ENCODE data around the gene KMT2B. TPM values are rescaled to one million over a fixed set of nuclear protein-coding genes. Genes with fewer than 3 reads are reported as not detected.
A peak's percentile ranks its signal among the peaks of the same experiment; 100 is the strongest.
"Not testable (repeated sequence)": the region's sequence is repeated elsewhere in the genome, so short reads cannot be mapped to it uniquely, and the experiment has no call there.

Gene KMT2B
- total RNA-seq, 1 experiment from 2014 or later, result 15.1 TPM

DNA sequence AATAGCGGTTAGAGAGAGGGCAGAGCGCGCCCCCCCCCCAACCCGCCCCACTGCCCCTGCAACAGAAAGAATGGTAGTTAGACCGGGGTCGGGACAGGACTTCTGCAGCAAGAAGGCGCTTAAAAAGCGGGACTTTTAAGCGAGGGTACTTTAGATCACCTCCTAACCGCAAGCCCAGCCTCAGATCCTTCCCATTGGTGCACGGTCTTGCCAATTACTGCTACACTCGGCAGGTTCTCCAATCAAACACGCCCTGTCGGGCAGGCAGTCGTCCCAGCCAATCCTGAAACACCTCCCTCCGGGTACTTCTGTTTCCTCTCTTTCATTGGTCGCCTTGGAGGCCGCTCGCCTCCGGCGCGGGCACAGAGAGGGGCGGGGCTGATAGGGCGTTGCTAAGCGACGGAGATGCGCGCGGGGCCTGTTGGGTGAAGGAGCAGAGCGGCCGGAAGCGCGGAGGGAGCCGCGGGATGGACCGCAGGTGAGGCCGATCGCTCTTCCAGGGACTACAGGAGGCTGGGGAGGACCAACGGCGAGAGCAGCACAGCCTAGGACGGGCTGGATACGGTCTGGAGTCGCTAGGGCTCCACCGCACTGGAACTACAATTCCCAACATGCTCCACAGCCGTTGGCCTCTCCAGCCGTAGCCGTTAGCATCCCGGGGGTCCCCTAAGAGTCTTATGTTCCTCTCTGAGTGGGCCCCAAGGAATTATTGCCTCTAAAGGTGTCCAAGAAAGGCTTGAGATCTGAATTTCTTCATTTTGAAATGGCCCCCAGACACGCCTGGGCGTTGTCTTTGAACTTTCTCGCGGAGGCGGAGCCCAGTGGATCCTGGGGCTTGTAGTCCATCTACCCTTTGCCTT, 40.2 kb downstream of the KMT2B start, which contains the start of gene PROSER3:
Gene PROSER3 (plus strand): TSS at position 428 of the 860 bp plus-strand sequence. CDS start 40 bp downstream, at position 468.
- Histone ChIP-seq H3K4me1 (peaks cover 8% of the 10 kb centered on the region; the same call in 1 of the 2 replicates), H3K27ac (peak within 1 kb of the TSS; percentile 89), H3K9me3 (replicated peaks) (no peaks in the 10 kb centered on the region), H3K27me3 (no peaks in the 10 kb centered on the region), H3K36me3 (peaks cover 16% of the 10 kb centered on the region; the same call in 1 of the 2 replicates), H3K4me3 (peak within 1 kb of the TSS; percentile 91)
- peak; percentile 99 to 100 for DNase-seq

DNA sequence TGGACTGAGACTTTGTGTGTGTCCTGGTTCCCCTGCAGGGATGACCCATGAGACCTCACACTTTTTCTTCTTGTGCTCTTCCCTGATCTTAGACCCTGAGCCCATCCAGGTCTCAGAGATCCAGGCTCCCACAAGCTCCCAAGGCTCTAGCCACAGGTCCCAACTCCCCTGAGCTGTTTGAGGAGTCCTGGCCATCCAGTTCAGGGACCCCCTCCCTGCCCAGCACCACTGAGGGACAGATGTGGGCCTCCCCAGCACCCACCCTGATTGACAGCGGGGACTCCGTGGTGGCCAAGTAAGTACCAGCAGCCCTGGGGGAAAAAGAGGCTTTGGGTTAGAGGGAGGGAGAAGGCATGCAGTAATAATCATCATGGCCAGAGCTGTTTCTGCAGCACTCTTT, 41.9 kb downstream of the KMT2B start:
- Histone ChIP-seq H3K36me3 (peaks cover 17% of the 10 kb centered on the region; the same call in 1 of the 2 replicates), H3K27me3 (no peaks in the 10 kb centered on the region), H3K4me1 (peaks cover 8% of the 10 kb centered on the region; the same call in 1 of the 2 replicates), H3K4me3 (no peak overlapping the region), H3K9me3 (replicated peaks) (no peaks in the 10 kb centered on the region), H3K27ac (no peak overlapping the region)
- no peak for DNase-seq

DNA sequence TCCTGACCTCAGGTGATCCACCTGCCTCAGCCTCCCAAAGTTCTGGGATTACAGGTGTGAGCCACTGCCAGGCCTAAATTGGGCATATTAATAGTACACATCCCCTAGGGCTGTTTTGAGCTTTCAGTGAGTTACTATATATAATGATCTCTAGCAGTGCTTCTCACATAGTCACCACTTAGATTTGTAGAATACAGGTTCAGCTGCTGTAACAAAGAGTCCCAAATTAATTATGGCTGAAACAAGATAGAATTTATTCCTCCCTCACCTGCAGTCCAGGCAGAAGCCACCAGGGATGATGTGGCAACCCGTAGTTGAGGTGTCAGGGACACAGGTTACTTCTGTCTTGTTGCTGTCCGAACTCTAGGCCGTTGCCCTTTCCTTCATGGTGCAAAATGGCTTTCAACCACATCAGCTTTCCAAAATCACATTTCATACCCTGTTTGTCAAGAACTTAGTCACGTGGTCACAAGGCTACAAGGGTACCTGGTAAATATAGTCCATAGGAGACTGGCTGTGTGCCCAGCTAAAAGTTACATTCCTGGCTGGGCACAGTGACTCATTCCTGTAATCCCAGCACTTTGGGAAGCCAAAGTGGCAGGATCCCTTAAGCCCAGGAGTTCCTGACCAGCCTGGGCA, 43.0 kb downstream of the KMT2B start:
- peaks cover 8% of the 10 kb centered on the region; the same call in 1 of the 2 replicates for H3K4me1 ChIP-seq
- no peak overlapping the region for H3K4me3 ChIP-seq
- DNase-seq, result no peak
- peaks cover 17% of the 10 kb centered on the region; the same call in 1 of the 2 replicates for H3K36me3 ChIP-seq
- no peak overlapping the region for H3K27ac ChIP-seq
- no peaks in the 10 kb centered on the region for H3K9me3 ChIP-seq (replicated peaks)
- H3K27me3 ChIP-seq, result no peaks in the 10 kb centered on the region

- no peak overlapping the region for H3K4me3 ChIP-seq
- peaks cover 17% of the 10 kb centered on the region; the same call in 1 of the 2 replicates for H3K36me3 ChIP-seq
- H3K4me1 ChIP-seq, result no peaks in the 10 kb centered on the region
- H3K27me3 ChIP-seq, result no peaks in the 10 kb centered on the region
- H3K27ac ChIP-seq, result no peak overlapping the region
- no peaks in the 10 kb centered on the region for H3K9me3 ChIP-seq (replicated peaks)
- DNase-seq, result no peak
These were observed 46.9 kb downstream of the KMT2B start for GRCh38 chr19:35764432-35765315.

DNA sequence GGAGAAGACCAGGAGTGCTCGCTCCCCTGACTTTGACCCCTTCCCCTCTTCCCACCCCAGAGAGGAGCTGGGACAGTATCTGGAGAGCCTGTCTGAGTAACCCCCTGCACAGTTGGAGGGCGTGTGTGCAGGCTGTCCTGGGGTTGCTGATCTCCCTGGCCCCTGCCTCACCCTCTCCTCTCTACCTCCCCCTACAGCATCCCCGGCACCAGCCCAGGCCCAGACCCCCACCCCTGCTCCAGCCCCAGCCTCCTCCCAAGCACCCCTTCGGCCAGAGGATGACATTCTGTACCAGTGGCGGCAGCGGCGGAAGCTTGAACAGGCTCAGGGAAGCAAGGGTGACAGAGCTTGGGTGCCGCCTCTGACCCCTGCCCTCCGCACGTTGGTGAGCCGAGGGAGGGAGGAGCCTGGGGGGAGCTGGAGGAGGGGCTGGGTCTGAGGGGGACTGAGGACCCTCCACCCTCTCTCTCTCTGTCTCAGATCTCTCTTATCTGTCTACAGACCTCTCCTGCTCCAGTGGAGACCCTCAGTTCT, 48.8 kb downstream of the KMT2B start:
- Histone ChIP-seq H3K4me1 (no peaks in the 10 kb centered on the region), H3K36me3 (peaks cover 5% of the 10 kb centered on the region; the same call in 1 of the 2 replicates), H3K27me3 (no peaks in the 10 kb centered on the region), H3K4me3 (no peak overlapping the region), H3K9me3 (replicated peaks) (no peaks in the 10 kb centered on the region), H3K27ac (no peak overlapping the region)
- no peak for DNase-seq

DNA sequence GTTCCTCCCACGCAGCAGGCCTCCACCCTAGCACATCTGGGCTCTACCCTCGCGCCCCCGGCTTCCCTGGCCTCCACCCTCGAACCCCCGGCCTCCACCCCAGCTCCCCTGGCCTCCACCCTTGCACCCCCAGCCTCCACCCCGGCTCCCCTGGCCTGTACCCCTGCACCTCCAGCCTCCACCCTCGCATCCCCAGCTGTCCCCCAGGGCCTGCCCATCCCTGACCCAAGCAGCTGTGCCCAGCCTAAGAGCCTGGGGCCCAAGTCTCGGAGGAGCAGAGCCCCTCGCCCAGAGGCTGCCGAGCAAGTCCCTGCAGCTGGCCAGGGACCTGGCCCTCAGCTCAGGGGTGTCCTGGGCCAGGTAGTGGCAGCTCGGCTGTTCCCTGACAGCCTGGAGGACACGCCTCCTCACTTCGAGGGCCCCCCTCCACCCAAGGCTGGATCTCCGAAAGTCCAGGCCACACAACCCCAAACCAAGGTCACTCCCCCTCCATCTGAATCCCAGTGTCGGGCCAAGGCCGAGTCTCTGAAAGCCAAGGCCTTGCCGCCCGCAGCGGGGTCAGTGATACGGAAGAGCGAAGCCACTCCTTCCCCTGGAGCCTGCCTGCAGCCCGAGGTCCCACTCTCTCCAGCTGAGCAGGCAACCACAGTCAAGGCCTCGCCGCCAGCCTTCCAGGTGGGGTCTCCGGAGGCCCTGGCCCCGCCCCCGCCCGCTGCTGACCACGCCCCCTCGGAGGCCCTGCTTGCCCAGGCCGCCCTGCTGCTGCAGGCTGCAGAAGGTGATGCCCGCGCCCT, 49.7 kb downstream of the KMT2B start:
- no peaks in the 10 kb centered on the region for H3K9me3 ChIP-seq (replicated peaks)
- no peak overlapping the region for H3K27ac ChIP-seq
- H3K27me3 ChIP-seq, result no peaks in the 10 kb centered on the region
- no peak for DNase-seq
- H3K4me1 ChIP-seq, result no peaks in the 10 kb centered on the region
- H3K4me3 ChIP-seq, result no peak overlapping the region
- H3K36me3 ChIP-seq, result peaks cover 5% of the 10 kb centered on the region; the same call in 1 of the 2 replicates

DNA sequence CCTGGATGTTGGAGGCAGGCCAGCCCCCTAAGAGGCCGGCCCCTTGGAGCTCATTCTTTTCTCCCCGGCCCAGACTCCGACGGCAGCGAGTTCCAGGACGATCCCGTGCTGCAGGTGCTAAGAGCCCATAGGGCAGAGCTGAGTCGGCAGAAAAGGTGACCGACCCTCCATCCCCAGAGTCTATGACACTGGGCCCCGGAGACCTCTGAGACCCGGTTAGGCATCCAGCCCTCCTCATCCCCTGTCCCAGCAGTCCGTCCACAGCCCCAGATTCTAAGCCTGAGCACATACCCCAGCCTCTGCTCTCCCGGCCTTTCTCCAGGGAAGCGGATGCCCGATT, 50.2 kb downstream of the KMT2B start:
- Histone ChIP-seq H3K4me3 (no peak overlapping the region), H3K27ac (no peak overlapping the region), H3K27me3 (no peaks in the 10 kb centered on the region), H3K9me3 (replicated peaks) (no peaks in the 10 kb centered on the region), H3K36me3 (peaks cover 5% of the 10 kb centered on the region; the same call in 1 of the 2 replicates), H3K4me1 (no peaks in the 10 kb centered on the region)
- DNase-seq, result no peak

DNA sequence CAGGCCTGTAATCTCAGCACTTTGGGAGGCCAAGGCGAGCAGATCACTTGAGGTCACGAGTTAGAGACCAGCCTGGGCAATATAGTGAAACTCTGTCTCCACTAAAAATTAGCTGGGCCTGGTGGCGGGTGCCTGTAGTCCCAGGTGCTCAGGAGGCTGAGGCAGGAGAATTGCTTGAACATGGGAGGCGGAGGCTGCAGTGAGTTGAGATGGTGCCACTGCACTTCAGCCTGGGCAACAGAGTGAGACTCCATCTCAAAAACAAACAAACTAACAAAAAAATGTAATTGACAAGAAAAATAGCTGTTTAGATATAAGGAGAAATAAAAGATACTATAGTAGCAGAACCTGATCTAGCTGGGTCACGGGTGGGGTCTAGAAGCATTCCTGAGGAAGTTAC, 54.6 kb downstream of the KMT2B start:
- not testable (repeated sequence) for H3K27me3 ChIP-seq; H3K9me3 ChIP-seq (replicated peaks); H3K27ac ChIP-seq; H3K36me3 ChIP-seq; H3K4me3 ChIP-seq; DNase-seq
- H3K4me1 ChIP-seq, result peaks cover 13% of the 10 kb centered on the region

- Histone ChIP-seq H3K4me3 (no peak overlapping the region), H3K27ac (no peak overlapping the region), H3K4me1 (peaks cover 15% of the 10 kb centered on the region), H3K9me3 (replicated peaks) (no peaks in the 10 kb centered on the region), H3K27me3 (no peaks in the 10 kb centered on the region), H3K36me3 (no peaks in the 10 kb centered on the region)
- DNase-seq, result peak in 1 of 2 experiments; percentile 42
These were observed 55.4 kb downstream of the KMT2B start for GRCh38 chr19:35773020-35773806.

- peak in 1 of 2 experiments; percentile 30 for DNase-seq
- Histone ChIP-seq H3K9me3 (replicated peaks) (no peaks in the 10 kb centered on the region), H3K4me1 (peaks cover 15% of the 10 kb centered on the region), H3K4me3 (peak overlapping the region; percentile 69), H3K27ac (no peak overlapping the region), H3K36me3 (no peaks in the 10 kb centered on the region), H3K27me3 (no peaks in the 10 kb centered on the region)
These were observed 56.7 kb downstream of the KMT2B start for GRCh38 chr19:35774274-35775045.

- Histone ChIP-seq H3K27me3 (no peaks in the 10 kb centered on the region), H3K36me3 (no peaks in the 10 kb centered on the region), H3K4me1 (peaks cover 15% of the 10 kb centered on the region), H3K4me3 (peak overlapping the region; percentile 69), H3K27ac (no peak overlapping the region), H3K9me3 (replicated peaks) (no peaks in the 10 kb centered on the region)
- no peak for DNase-seq
These were observed 57.2 kb downstream of the KMT2B start for GRCh38 chr19:35775046-35775297.

- H3K4me3 ChIP-seq, result peak within 1 kb of the TSS; percentile 69
- no peaks in the 10 kb centered on the region for H3K27me3 ChIP-seq
- H3K9me3 ChIP-seq (replicated peaks), result no peaks in the 10 kb centered on the region
- peak; percentile 99 to 100 for DNase-seq
- no peaks in the 10 kb centered on the region for H3K36me3 ChIP-seq
- peaks cover 15% of the 10 kb centered on the region for H3K4me1 ChIP-seq
- peak within 1 kb of the TSS; percentile 46; the same call in 1 of the 2 replicates for H3K27ac ChIP-seq
These were observed 57.7 kb downstream of the KMT2B start, which contains the start of gene ARHGAP33 for GRCh38 chr19:35775298-35776101. Gene ARHGAP33 (plus strand): TSS chr19:35775564. CDS start chr19:35775659, 95 bp downstream.

All from SJCRH30 (cell line).